WERI-Rb-1 (cell line): ENCODE results near the gene POU3F4.
A peak's percentile ranks its signal among the peaks of the same experiment; 100 is the strongest.

Source experiments
- DNase-seq: peaks from one replicate; pipeline ENCODE4 v3.0.0-alpha.2; 2020
- H3K27ac ChIP-seq: fragments of 250-450 bp; sonication (Bioruptor Pico); 2 replicates; pipeline ENCODE4 v1.5.1; 2020; ENCODE audit warnings: mild to moderate bottlenecking, moderate library complexity
- H3K27me3 ChIP-seq: fragments of 250-450 bp; sonication (Bioruptor Pico); 2 replicates; pipeline ENCODE4 v1.5.1; 2021; ENCODE audit warnings: mild to moderate bottlenecking, low read depth, moderate library complexity; ENCODE audit not compliant: insufficient read depth, severe bottlenecking
- H3K36me3 ChIP-seq: fragments of 250-450 bp; sonication (Bioruptor Pico); 2 replicates; pipeline ENCODE4 v1.5.1; 2020; ENCODE audit warnings: mild to moderate bottlenecking, moderate library complexity
- H3K4me3 ChIP-seq: 2 replicates; pipeline ENCODE4 v1.5.1; 2011; ENCODE audit warnings: low read depth, mild to moderate bottlenecking, control low read depth, low read length
- H3K9me3 ChIP-seq: fragments of 250-450 bp; sonication (Bioruptor Pico); 2 replicates; pipeline ENCODE4 v1.5.1; 2021; ENCODE audit warnings: mild to moderate bottlenecking, moderate library complexity; ENCODE audit not compliant: severe bottlenecking
- TF ChIP-seq, protein P1 (sequence below): IDR thresholded peaks from 2 replicates; pipeline ENCODE4 v1.5.1; 2011; ENCODE audit warnings: low read depth, mild to moderate bottlenecking, control low read depth, inconsistent platforms, low read length

The POU3F4 gene

DNA sequence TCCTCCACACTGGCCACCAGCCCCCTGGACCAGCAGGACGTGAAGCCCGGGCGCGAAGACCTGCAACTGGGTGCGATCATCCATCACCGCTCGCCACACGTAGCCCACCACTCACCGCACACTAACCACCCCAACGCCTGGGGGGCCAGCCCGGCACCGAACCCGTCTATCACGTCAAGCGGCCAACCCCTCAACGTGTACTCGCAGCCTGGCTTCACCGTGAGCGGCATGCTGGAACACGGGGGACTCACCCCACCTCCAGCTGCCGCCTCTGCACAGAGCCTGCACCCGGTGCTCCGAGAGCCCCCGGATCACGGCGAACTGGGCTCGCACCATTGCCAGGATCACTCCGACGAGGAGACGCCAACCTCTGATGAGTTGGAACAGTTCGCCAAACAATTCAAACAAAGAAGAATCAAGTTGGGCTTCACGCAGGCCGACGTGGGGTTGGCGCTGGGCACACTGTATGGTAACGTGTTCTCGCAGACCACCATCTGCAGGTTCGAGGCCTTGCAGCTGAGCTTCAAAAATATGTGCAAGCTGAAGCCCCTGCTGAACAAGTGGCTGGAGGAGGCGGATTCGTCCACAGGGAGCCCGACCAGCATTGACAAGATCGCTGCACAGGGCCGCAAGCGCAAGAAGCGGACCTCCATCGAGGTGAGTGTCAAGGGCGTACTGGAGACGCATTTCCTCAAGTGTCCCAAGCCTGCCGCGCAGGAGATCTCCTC lies 600 bp downstream of the POU3F4 start:
- no peak overlapping the region for H3K4me3 ChIP-seq
- no peaks in the 10 kb centered on the region for H3K9me3 ChIP-seq
- no peak overlapping the region for H3K27ac ChIP-seq
- no peak for DNase-seq
- no peaks in the 10 kb centered on the region for H3K36me3 ChIP-seq
- TF ChIP-seq, protein P1, sequence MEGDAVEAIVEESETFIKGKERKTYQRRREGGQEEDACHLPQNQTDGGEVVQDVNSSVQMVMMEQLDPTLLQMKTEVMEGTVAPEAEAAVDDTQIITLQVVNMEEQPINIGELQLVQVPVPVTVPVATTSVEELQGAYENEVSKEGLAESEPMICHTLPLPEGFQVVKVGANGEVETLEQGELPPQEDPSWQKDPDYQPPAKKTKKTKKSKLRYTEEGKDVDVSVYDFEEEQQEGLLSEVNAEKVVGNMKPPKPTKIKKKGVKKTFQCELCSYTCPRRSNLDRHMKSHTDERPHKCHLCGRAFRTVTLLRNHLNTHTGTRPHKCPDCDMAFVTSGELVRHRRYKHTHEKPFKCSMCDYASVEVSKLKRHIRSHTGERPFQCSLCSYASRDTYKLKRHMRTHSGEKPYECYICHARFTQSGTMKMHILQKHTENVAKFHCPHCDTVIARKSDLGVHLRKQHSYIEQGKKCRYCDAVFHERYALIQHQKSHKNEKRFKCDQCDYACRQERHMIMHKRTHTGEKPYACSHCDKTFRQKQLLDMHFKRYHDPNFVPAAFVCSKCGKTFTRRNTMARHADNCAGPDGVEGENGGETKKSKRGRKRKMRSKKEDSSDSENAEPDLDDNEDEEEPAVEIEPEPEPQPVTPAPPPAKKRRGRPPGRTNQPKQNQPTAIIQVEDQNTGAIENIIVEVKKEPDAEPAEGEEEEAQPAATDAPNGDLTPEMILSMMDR = no peak
- H3K27me3 ChIP-seq = peaks cover 89% of the 10 kb centered on the region

DNA sequence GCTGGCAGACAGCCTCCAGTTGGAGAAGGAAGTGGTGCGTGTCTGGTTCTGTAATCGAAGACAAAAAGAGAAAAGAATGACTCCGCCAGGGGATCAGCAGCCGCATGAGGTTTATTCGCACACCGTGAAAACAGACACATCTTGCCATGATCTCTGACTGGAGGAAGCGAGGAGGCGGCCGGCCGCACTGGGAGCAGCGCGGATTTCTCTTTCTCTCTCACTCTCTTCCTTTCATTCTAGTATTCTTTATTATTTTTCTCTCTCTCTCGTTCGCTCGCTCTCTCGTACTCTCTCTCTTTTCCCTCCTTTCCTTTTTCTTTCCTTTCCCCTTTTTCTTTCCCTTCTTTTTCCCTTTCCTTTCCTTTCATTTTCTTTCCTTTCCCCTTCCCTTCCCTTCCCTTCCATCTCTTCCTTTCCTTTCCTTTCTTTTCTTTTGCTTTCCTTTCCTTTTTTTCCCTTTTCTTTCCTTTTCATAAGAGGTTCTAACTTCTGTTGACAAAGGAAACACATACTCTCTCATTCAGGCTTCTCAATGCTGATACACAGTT lies 1.2 kb downstream of the POU3F4 start:
- no peak overlapping the region for H3K4me3 ChIP-seq
- TF ChIP-seq, protein P1 = no peak
- no peaks in the 10 kb centered on the region for H3K36me3 ChIP-seq
- DNase-seq = no peak
- no peaks in the 10 kb centered on the region for H3K9me3 ChIP-seq
- peaks cover 85% of the 10 kb centered on the region for H3K27me3 ChIP-seq
- no peak overlapping the region for H3K27ac ChIP-seq

DNA sequence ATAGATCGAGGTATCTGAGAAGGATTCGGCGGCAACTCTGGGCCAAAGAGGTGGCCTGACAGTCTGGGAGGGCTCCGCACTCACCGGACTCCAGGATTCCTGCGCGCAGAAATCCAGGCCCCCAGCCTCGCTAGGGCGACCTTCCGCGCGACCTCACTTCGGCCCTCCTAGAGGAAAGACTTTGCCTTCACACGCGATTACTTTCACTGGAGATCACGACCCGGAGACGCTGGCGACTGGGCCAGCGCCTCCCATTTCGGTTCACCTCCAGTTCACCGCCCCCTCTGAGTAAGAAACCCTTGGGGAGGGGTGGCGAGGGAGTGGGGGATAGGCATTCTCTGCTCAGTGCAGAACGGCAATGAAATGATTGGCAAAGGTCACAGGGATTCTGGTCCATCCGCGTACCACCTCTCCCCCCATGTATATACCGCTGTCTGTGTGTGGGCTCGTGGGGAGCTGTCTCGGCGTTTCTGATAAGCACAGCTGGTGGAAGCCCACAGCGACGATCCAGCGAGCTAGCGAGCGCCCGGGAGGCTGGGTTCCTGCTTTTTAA lies 2.5 kb downstream of the POU3F4 start:
- no peak for DNase-seq

GRCh38 chrX:83511208-83511607 lies 3.1 kb downstream of the POU3F4 start:
- peaks cover 67% of the 10 kb centered on the region for H3K27me3 ChIP-seq
- H3K36me3 ChIP-seq = no peaks in the 10 kb centered on the region
- H3K4me3 ChIP-seq = no peak overlapping the region
- TF ChIP-seq, protein P1 = 0 out of 2 replicates have a peak, but pooled peaks have one; percentile 3
- no peaks in the 10 kb centered on the region for H3K9me3 ChIP-seq
- no peak for DNase-seq
- H3K27ac ChIP-seq = no peak overlapping the region

More for the DNA sequence above, 2.5 kb downstream of the POU3F4 start:
- Histone ChIP-seq H3K27me3 (peaks cover 74% of the 10 kb centered on the region), H3K9me3 (no peaks in the 10 kb centered on the region), H3K27ac (no peak overlapping the region), H3K4me3 (no peak overlapping the region), H3K36me3 (no peaks in the 10 kb centered on the region)
- TF ChIP-seq, protein P1 = no peak

GRCh38 chrX:83512111-83512510 lies 4.0 kb downstream of the POU3F4 start:
- no peaks in the 10 kb centered on the region for H3K9me3 ChIP-seq
- TF ChIP-seq, protein P1 = no peak
- no peak overlapping the region for H3K4me3 ChIP-seq
- no peak for DNase-seq
- H3K27me3 ChIP-seq = peaks cover 64% of the 10 kb centered on the region
- no peak overlapping the region for H3K27ac ChIP-seq
- no peaks in the 10 kb centered on the region for H3K36me3 ChIP-seq
